H1 (cell line): Measurements from ENCODE around the gene AFG1L. TPM values are rescaled to one million over a fixed set of nuclear protein-coding genes. Genes with fewer than 3 reads are reported as not detected.

Experiments
- CTCF ChIA-PET: fragments of 300-600 bp; sonication (Branson Sonifier 250); formaldehyde crosslinking; loops from one replicate; lab custom pipeline; 2021; ENCODE audit not compliant: partially characterized antibody; lab: Charles Lee
- POLR2A ChIA-PET: fragments of 300-600 bp; sonication (Branson Sonifier 250); formaldehyde crosslinking; loops from one replicate; lab custom pipeline; 2021; ENCODE audit warnings: inconsistent platforms; ENCODE audit not compliant: partially characterized antibody; lab: Charles Lee
- DNase-seq, 2 experiments: peaks; one replicate each; pipeline versions ENCODE4 v3.0.0 to v3.0.0-alpha.2; 2010 to 2022; ENCODE audit warnings: low spot score in 2 of 2, low read depth in 1 of 2, mixed read lengths in 1 of 2
- FAIRE-seq: peaks from 2 replicates; lab custom pipeline; 2011; peaks lifted over from hg19 to GRCh38; lab: Jason Lieb, UNC
- H2AFZ ChIP-seq: 2 replicates; pipeline ENCODE4 v1.8.1; 2012; ENCODE audit warnings: low read length, inconsistent platforms
- H2AK5ac ChIP-seq: 2 replicates; pipeline ENCODE4 v1.6.1; 2013; ENCODE audit warnings: low read depth, low read length
- H2BK120ac ChIP-seq: replicated peaks from 2 replicates; pipeline ENCODE3; 2013; ENCODE audit warnings: low read depth, low read length, inconsistent platforms
- H2BK12ac ChIP-seq: 2 replicates; pipeline ENCODE4 v1.6.1; 2013; ENCODE audit warnings: low read depth, low read length
- H2BK15ac ChIP-seq: 2 replicates; pipeline ENCODE4 v1.6.1; 2013; ENCODE audit warnings: low read length
- H2BK20ac ChIP-seq: 2 replicates; pipeline ENCODE4 v1.6.1; 2013; ENCODE audit warnings: low read length
- H2BK5ac ChIP-seq: 2 replicates; pipeline ENCODE4 v1.6.1; 2013; ENCODE audit warnings: low read depth, low read length
- H3K14ac ChIP-seq: 2 replicates; pipeline ENCODE4 v1.6.1; 2013; ENCODE audit warnings: inconsistent platforms; ENCODE audit not compliant: insufficient read length
- H3K18ac ChIP-seq: 2 replicates; pipeline ENCODE4 v1.6.1; 2013; ENCODE audit warnings: low read length; ENCODE audit errors: extremely low read depth
- H3K23ac ChIP-seq: 2 replicates; pipeline ENCODE4 v1.6.1; 2013; ENCODE audit warnings: inconsistent platforms; ENCODE audit not compliant: insufficient read length
- H3K23me2 ChIP-seq: 2 replicates; pipeline ENCODE4 v1.6.1; 2013; ENCODE audit warnings: low read depth, low read length
- H3K27ac ChIP-seq: 2 replicates; pipeline ENCODE4 v1.6.1; 2011; ENCODE audit warnings: low read depth, low read length, inconsistent platforms
- H3K27me3 ChIP-seq, 4 experiments: replicated peaks in 1 of 4; 1 replicate in 1 of 4; 2 replicates in 3 of 4; pipeline versions ENCODE4 v1.6.1 to v1.8.1; 2011 to 2013; ENCODE audit warnings: low read length in 3 of 4, mild to moderate bottlenecking in 3 of 4, inconsistent platforms in 2 of 4, mixed read lengths in 2 of 4, moderate library complexity in 1 of 4; ENCODE audit not compliant: control insufficient read depth in 3 of 4, insufficient read depth in 3 of 4; ENCODE audit errors: extremely low read depth in 1 of 4
- H3K36me3 ChIP-seq, 4 experiments: 2 replicates each; pipeline versions ENCODE4 v1.6.1 to v1.8.1; 2011 to 2013; ENCODE audit warnings: mild to moderate bottlenecking in 4 of 4, low read length in 3 of 4, moderate library complexity in 2 of 4, control low read depth in 1 of 4, inconsistent platforms in 1 of 4; ENCODE audit not compliant: insufficient read depth in 4 of 4, control insufficient read depth in 2 of 4
- H3K4ac ChIP-seq: replicated peaks from 2 replicates; pipeline ENCODE3; 2013; ENCODE audit warnings: low read length, low read depth, mixed read lengths, inconsistent platforms; ENCODE audit not compliant: insufficient read length
- H3K4me1 ChIP-seq, 4 experiments: replicated peaks in 1 of 4; 1 replicate in 1 of 4; 2 replicates in 3 of 4; pipeline versions ENCODE4 v1.6.1 to v1.8.1; 2011 to 2013; ENCODE audit warnings: low read length in 3 of 4, inconsistent platforms in 2 of 4, mixed read lengths in 1 of 4; ENCODE audit not compliant: insufficient read depth in 4 of 4, control insufficient read depth in 3 of 4
- H3K4me2 ChIP-seq, 2 experiments: 2 replicates each; pipeline versions ENCODE4 v1.6.1 to v1.8.1; 2011 to 2013; ENCODE audit warnings: low read depth in 2 of 2, low read length in 2 of 2, control low read depth in 1 of 2, inconsistent platforms in 1 of 2, mild to moderate bottlenecking in 1 of 2; ENCODE audit not compliant: insufficient read depth in 1 of 2
- H3K4me3 ChIP-seq, 4 experiments: fragments of 200-600, 300-600 bp in 1 of 4; sonication (generic), shearing (Covaris generic), sonication (Bioruptor Twin) in 1 of 4; 2 replicates each; pipeline versions ENCODE4 v1.5.1 to v1.8.1; 2011 to 2016; ENCODE audit warnings: low read length in 4 of 4, low read depth in 3 of 4, control low read depth in 2 of 4, inconsistent platforms in 2 of 4, mild to moderate bottlenecking in 2 of 4, mixed read lengths in 1 of 4, moderate library complexity in 1 of 4; ENCODE audit not compliant: insufficient read depth in 2 of 4; ENCODE audit errors: extremely low read depth in 1 of 4
- H3K56ac ChIP-seq: replicated peaks from 2 replicates; pipeline ENCODE3; 2013; ENCODE audit warnings: low read depth, mild to moderate bottlenecking, mixed read lengths, low read length, inconsistent platforms; ENCODE audit not compliant: insufficient read length
- H3K79me1 ChIP-seq: 2 replicates; pipeline ENCODE4 v1.6.1; 2013; ENCODE audit warnings: low read depth, low read length, control low read depth
- H3K79me2 ChIP-seq, 2 experiments: 2 replicates each; pipeline versions ENCODE4 v1.6.1 to v1.8.1; 2012 to 2013; ENCODE audit warnings: low read length in 2 of 2, mild to moderate bottlenecking in 2 of 2, inconsistent platforms in 1 of 2; ENCODE audit not compliant: insufficient read depth in 2 of 2, control insufficient read depth in 1 of 2
- H3K9ac ChIP-seq, 4 experiments: replicated peaks in 1 of 4; 1 replicate in 1 of 4; 2 replicates in 3 of 4; pipeline versions ENCODE4 v1.6.1 to v1.8.1; 2011 to 2013; ENCODE audit warnings: low read depth in 3 of 4, low read length in 3 of 4, control low read depth in 2 of 4, mild to moderate bottlenecking in 2 of 4, moderate library complexity in 2 of 4, inconsistent platforms in 1 of 4; ENCODE audit errors: extremely low read depth in 1 of 4
- H3K9me3 ChIP-seq, 2 experiments: 2 replicates each; pipeline versions ENCODE4 v1.6.1 to v1.8.1; 2012 to 2013; ENCODE audit warnings: mild to moderate bottlenecking in 2 of 2, moderate library complexity in 2 of 2, control low read depth in 1 of 2, inconsistent platforms in 1 of 2, low read depth in 1 of 2, low read length in 1 of 2, mixed read lengths in 1 of 2; ENCODE audit not compliant: insufficient read depth in 2 of 2
- H4K20me1 ChIP-seq, 2 experiments: replicated peaks in 1 of 2; 2 replicates each; pipeline versions ENCODE3 to v1.8.1; 2011 to 2013; ENCODE audit warnings: inconsistent platforms in 2 of 2, low read length in 2 of 2, mild to moderate bottlenecking in 1 of 2; ENCODE audit not compliant: insufficient read depth in 2 of 2, control insufficient read depth in 1 of 2
- H4K5ac ChIP-seq: 2 replicates; pipeline ENCODE4 v1.6.1; 2013; ENCODE audit warnings: low read length, low read depth, mixed read lengths, inconsistent platforms; ENCODE audit not compliant: insufficient read length
- H4K8ac ChIP-seq: 2 replicates; pipeline ENCODE4 v1.8.0; 2013; ENCODE audit warnings: mild to moderate bottlenecking, moderate library complexity, low read length, inconsistent platforms; ENCODE audit not compliant: insufficient read depth; ENCODE audit errors: extremely low read depth
- H4K91ac ChIP-seq: replicated peaks from 2 replicates; pipeline ENCODE3; 2013; ENCODE audit warnings: low read length, mixed read lengths, inconsistent platforms; ENCODE audit not compliant: insufficient read length
- ATF3 ChIP-seq: IDR thresholded peaks from 2 replicates; pipeline ENCODE4 v1.6.1; 2011; ENCODE audit warnings: low read depth, mild to moderate bottlenecking, low read length; ENCODE audit not compliant: insufficient read depth
- BACH1 ChIP-seq: IDR thresholded peaks from 2 replicates; pipeline ENCODE4 v1.6.1; 2012; ENCODE audit warnings: low read length, improper control_type of control experiment
- BCL11A ChIP-seq, 2 experiments: IDR thresholded peaks; one replicate each; pipeline ENCODE4 v1.6.1; 2011; ENCODE audit warnings: low read depth in 2 of 2, low read length in 2 of 2, mild to moderate bottlenecking in 2 of 2
- CEBPB ChIP-seq: IDR thresholded peaks from 2 replicates; pipeline ENCODE4 v1.6.1; 2012; ENCODE audit warnings: low read depth, low read length
- FOSL1 ChIP-seq: IDR thresholded peaks from 2 replicates; pipeline ENCODE4 v1.6.1; 2011; ENCODE audit warnings: mild to moderate bottlenecking, low read depth, low read length, moderate library complexity; ENCODE audit not compliant: insufficient read depth
- JUN ChIP-seq: IDR thresholded peaks from 2 replicates; pipeline ENCODE4 v1.6.1; 2011; ENCODE audit warnings: low read depth, mild to moderate bottlenecking, improper control_type of control experiment, low read length
- JUND ChIP-seq: IDR thresholded peaks from 2 replicates; pipeline ENCODE4 v1.6.1; 2011; ENCODE audit warnings: mild to moderate bottlenecking, improper control_type of control experiment, low read length
- KDM5A ChIP-seq: fragments of 200-600 bp; IDR thresholded peaks from 2 replicates; pipeline ENCODE4 v1.7.1; 2012; ENCODE audit warnings: mild to moderate bottlenecking, low read length, inconsistent platforms, mixed read lengths
- MAFK ChIP-seq: IDR thresholded peaks from 2 replicates; pipeline ENCODE4 v1.6.1; 2012; ENCODE audit warnings: low read depth, mild to moderate bottlenecking, improper control_type of control experiment, low read length
- RAD21 ChIP-seq, 2 experiments: IDR thresholded peaks in 1 of 2; conservative IDR thresholded peaks in 1 of 2; 2 replicates each; pipeline ENCODE4 v1.6.1; 2011; ENCODE audit warnings: low read depth in 2 of 2, low read length in 2 of 2, improper control_type of control experiment in 1 of 2, inconsistent platforms in 1 of 2, mild to moderate bottlenecking in 1 of 2, moderate library complexity in 1 of 2
- RFX5 ChIP-seq: IDR thresholded peaks from 2 replicates; pipeline ENCODE4 v1.6.1; 2011; ENCODE audit warnings: low read depth, low read length, improper control_type of control experiment, borderline replicate concordance
- RNF2 ChIP-seq: fragments of 200-900, 300-1000 bp; sonication (generic); IDR thresholded peaks from 2 replicates; pipeline ENCODE4 v1.7.1; 2016; ENCODE audit warnings: borderline replicate concordance, low read depth, mild to moderate bottlenecking, antibody characterized with exemption, low read length; ENCODE audit not compliant: poor library complexity, severe bottlenecking; ENCODE audit errors: missing control alignments
- SIN3A ChIP-seq, 2 experiments: IDR thresholded peaks in 1 of 2; conservative IDR thresholded peaks in 1 of 2; 2 replicates each; pipeline ENCODE4 v1.6.1; 2011 to 2012; ENCODE audit warnings: low read length in 2 of 2, improper control_type of control experiment in 1 of 2, low read depth in 1 of 2, mild to moderate bottlenecking in 1 of 2
- ZNF274 ChIP-seq: IDR thresholded peaks from 2 replicates; pipeline ENCODE4 v1.7.0; 2012; ENCODE audit warnings: low read length, borderline replicate concordance; ENCODE audit errors: extremely low read depth
- WGBS, 2 experiments: shearing (Covaris generic) in 1 of 2; methylation state at CpG; one replicate each; pipeline versions ENCODE4 v1.1.6 to v1.1.7; 2013 to 2015; ENCODE audit warnings: low lambda C conversion rate in 2 of 2, mixed read lengths in 2 of 2, inconsistent platforms in 1 of 2, low coverage in 1 of 2, missing lambda C conversion rate in 1 of 2; ENCODE audit not compliant: insufficient replicate concordance in 2 of 2, insufficient coverage in 1 of 2, insufficient read length in 1 of 2; ENCODE audit errors: extremely low coverage in 1 of 2, missing lambda C conversion rate in 1 of 2; 5-methylcytosine and 5-hydroxymethylcytosine counted together
- polyA plus RNA-seq, 7 experiments: library from polyadenylated mRNA; depleted of rRNA in 3 of 7; stranded (reverse) in 5 of 7; unstranded in 2 of 7; fragments of >200 nt in 5 of 7; fragments of 200-250 nt in 2 of 7; gene quantifications; 1 replicate in 5 of 7; 2 replicates in 1 of 7; 4 replicates in 1 of 7; pipeline versions ENCODE4 v1.2.1 to v1.2.3, GENCODE V29; 2011 to 2013; ENCODE audit warnings: missing spikeins in 2 of 7, mixed read lengths in 2 of 7
- total RNA-seq: library from RNA; stranded (reverse); fragmentation: NEBNext Ultra II Directional; extraction: Animal tissue kit (Norgen Biotek cat#: 25700); gene quantifications from 2 replicates; pipeline ENCODE4 v1.2.1, GENCODE V29; 2021

The AFG1L gene
- total and polyA plus RNA-seq, 2 of the 8 experiments (the other 6 are each of a cell fraction or from before 2014, with no cell fraction given): 0.98 to 5.7 TPM

- no peak overlapping the region for H3K56ac ChIP-seq
- H3K4me1 ChIP-seq: no peaks in the 10 kb centered on the region
- no peaks in the 10 kb centered on the region for H3K79me2 ChIP-seq
- POLR2A ChIA-PET: no interaction called here
- H4K8ac ChIP-seq: no peak overlapping the region
- no peaks in the 10 kb centered on the region for H3K36me3 ChIP-seq
- no peak overlapping the region for H4K91ac ChIP-seq
- H3K4me2 ChIP-seq: no peak overlapping the region
- H2BK20ac ChIP-seq: no peak overlapping the region
- no peak overlapping the region for H2AFZ ChIP-seq
- H2BK12ac ChIP-seq: no peak overlapping the region
- H3K79me1 ChIP-seq: no peaks in the 10 kb centered on the region
- CTCF ChIA-PET: interaction anchor here (1.1 kb wide), 1 partner anchor 11 kb away, joined by 3 read pairs; no protein-coding TSS in a partner anchor
- 89% methylated on average over 1 of the region's 1 CpG; no CpG with 5 or more reads in 1 of the 2 experiments for WGBS, 2 experiments
- H3K4ac ChIP-seq: no peak overlapping the region
- no peaks in the 10 kb centered on the region for H3K27me3 ChIP-seq
- H3K14ac ChIP-seq: no peak overlapping the region
- no peak overlapping the region for H2AK5ac ChIP-seq
- no peak overlapping the region for H2BK120ac ChIP-seq
- H3K18ac ChIP-seq: no peak overlapping the region
- H3K9me3 ChIP-seq: no peaks in the 10 kb centered on the region
- no peak overlapping the region for H3K27ac ChIP-seq
- no peak overlapping the region for H2BK5ac ChIP-seq
- no peak for FAIRE-seq
- DNase-seq: no peak
- no peak overlapping the region for H3K4me3 ChIP-seq
- no peaks in the 10 kb centered on the region for H3K23me2 ChIP-seq
- H2BK15ac ChIP-seq: no peak overlapping the region
- H4K20me1 ChIP-seq: no peaks in the 10 kb centered on the region
- H4K5ac ChIP-seq: no peak overlapping the region
- H3K23ac ChIP-seq: no peak overlapping the region
- no peak overlapping the region for H3K9ac ChIP-seq
- no peak for TF ChIP-seq MAFK
- TF ChIP-seq JUND: no peak
- no peak for TF ChIP-seq BCL11A (IDR thresholded peaks at IDR 0.05; ENCODE audit: low read depth in 2 of 2, low read length in 2 of 2)
- no peak for TF ChIP-seq ATF3
- TF ChIP-seq KDM5A: no peak
- TF ChIP-seq BACH1: no peak
- TF ChIP-seq RAD21 (IDR thresholded peaks at IDR 0.05 in 1 of 2, conservative IDR thresholded peaks at IDR 0.05 in 1 of 2; ENCODE audit: low read depth in 2 of 2, low read length in 2 of 2): no peak
- no peak for TF ChIP-seq CEBPB
- no peak for TF ChIP-seq ZNF274
- no peak for TF ChIP-seq SIN3A (conservative IDR thresholded peaks at IDR 0.05 in 1 of 2, IDR thresholded peaks at IDR 0.05 in 1 of 2; ENCODE audit: low read depth in 1 of 2, low read length in 2 of 2)
- no peak for TF ChIP-seq JUN
- TF ChIP-seq RNF2: no peak
- TF ChIP-seq RFX5: no peak
- TF ChIP-seq FOSL1: no peak
Measured at GRCh38 chr6:108350528-108350927, 55.7 kb downstream of the AFG1L start.
